Peyer's patch (tissue), 4 donors: Measurements from ENCODE around the gene MBD3. TPM values are rescaled to one million over a fixed set of nuclear protein-coding genes. Genes with fewer than 3 reads are reported as not detected.

Experiments
- DNase-seq, 3 donors: peaks; one replicate each; pipeline ENCODE4 v3.0.0-alpha.2; 2017 to 2019
- H3K27ac ChIP-seq, 4 donors: fragments of 200-600 bp; sonication (generic); one replicate each; pipeline ENCODE4 v1.5.1; 2016 to 2019
- H3K27me3 ChIP-seq, 2 donors: fragments of 200-600 bp; sonication (generic); one replicate each; pipeline ENCODE4 v1.5.1; 2019
- H3K36me3 ChIP-seq, 3 donors: fragments of 200-600 bp; sonication (generic); one replicate each; pipeline ENCODE4 v1.5.1; 2016 to 2019
- H3K4me1 ChIP-seq, 4 donors: fragments of 200-600 bp; sonication (generic); one replicate each; pipeline ENCODE4 v1.5.1; 2016 to 2019
- H3K4me3 ChIP-seq, 4 donors: fragments of 200-600 bp; sonication (generic); 1 replicate in 3 of 4; 2 replicates in 1 of 4; pipeline ENCODE4 v1.5.1; 2016 to 2019; ENCODE audit warnings: mild to moderate bottlenecking in 1 of 4
- H3K9me3 ChIP-seq, 4 donors: fragments of 200-600 bp; sonication (generic); one replicate each; pipeline ENCODE4 v1.5.1; 2016 to 2019; ENCODE audit warnings: mild to moderate bottlenecking in 1 of 4
- CTCF ChIP-seq, 6 experiments: fragments of 450-650 bp in 4 of 6; fragments of 200-600 bp in 2 of 6; sonication (generic) in 1 of 6; IDR thresholded peaks; one replicate each; pipeline ENCODE4 v1.5.1; 2017 to 2019; ENCODE audit warnings: antibody characterized with exemption in 6 of 6, mild to moderate bottlenecking in 3 of 6, moderate library complexity in 1 of 6
- POLR2A ChIP-seq, 2 donors: fragments of 450-650 bp; IDR thresholded peaks; one replicate each; pipeline ENCODE4 v1.5.1; 2017; ENCODE audit warnings: antibody characterized with exemption in 2 of 2, mild to moderate bottlenecking in 2 of 2, moderate library complexity in 2 of 2
- total RNA-seq, 4 donors: library from RNA; depleted of rRNA; stranded (reverse); fragments of >200 nt; gene quantifications; one replicate each; pipeline ENCODE4 v1.1.0, GENCODE V29; 2016

MBD3 gene
- total RNA-seq, 4 donors from 2014 or later = 58.7 to 110 (median 81.6) TPM

GRCh38 chr19:1618157-1619093 lies 25.8 kb upstream of the MBD3 start:
- Histone ChIP-seq H3K4me3 (no peak overlapping the region), H3K27me3 (no peaks in the 10 kb centered on the region), H3K4me1 (peaks cover 0 to 10% (median 0%) of the 10 kb centered on the region in 4 donors), H3K27ac (no peak overlapping the region), H3K9me3 (no peaks in the 10 kb centered on the region), H3K36me3 (peaks cover 0 to 64% (median 0%) of the 10 kb centered on the region in 3 donors)
- TF ChIP-seq POLR2A (IDR thresholded peaks at IDR 0.05) (no peak), CTCF (IDR thresholded peaks at IDR 0.05) (peak in 5 of 6 experiments; percentile 33 to 67 (median 54))
- peak; percentile 46 to 75 (median 63) for DNase-seq

- H3K4me3 ChIP-seq = no peak overlapping the region
- H3K27ac ChIP-seq = peak overlapping the region in 1 of 4 donors; percentile 5
- H3K36me3 ChIP-seq = peaks cover 0 to 73% (median 0%) of the 10 kb centered on the region in 3 donors
- DNase-seq = no peak
- H3K4me1 ChIP-seq = peaks cover 0 to 10% (median 0%) of the 10 kb centered on the region in 4 donors
- no peaks in the 10 kb centered on the region for H3K27me3 ChIP-seq
- H3K9me3 ChIP-seq = no peaks in the 10 kb centered on the region
- no peak for TF ChIP-seq POLR2A (IDR thresholded peaks at IDR 0.05)
- TF ChIP-seq CTCF (IDR thresholded peaks at IDR 0.05) = no peak
These were observed 24.2 kb upstream of the MBD3 start for GRCh38 chr19:1616875-1617274.

- H3K4me1 ChIP-seq = peaks cover 0 to 10% (median 0%) of the 10 kb centered on the region in 4 donors
- no peak overlapping the region for H3K4me3 ChIP-seq
- H3K36me3 ChIP-seq = peaks cover 0 to 74% (median 0%) of the 10 kb centered on the region in 3 donors
- DNase-seq = no peak
- H3K9me3 ChIP-seq = no peaks in the 10 kb centered on the region
- peak overlapping the region in 1 of 4 donors; percentile 56 for H3K27ac ChIP-seq
- no peaks in the 10 kb centered on the region for H3K27me3 ChIP-seq
- no peak for TF ChIP-seq CTCF (IDR thresholded peaks at IDR 0.05)
- no peak for TF ChIP-seq POLR2A (IDR thresholded peaks at IDR 0.05)
These were observed 23.7 kb upstream of the MBD3 start for GRCh38 chr19:1616396-1616795.

GRCh38 chr19:1615156-1615765 lies 22.6 kb upstream of the MBD3 start:
- H3K27me3 ChIP-seq = no peaks in the 10 kb centered on the region
- peaks cover 0 to 10% (median 0%) of the 10 kb centered on the region in 4 donors for H3K4me1 ChIP-seq
- H3K4me3 ChIP-seq = no peak overlapping the region
- no peaks in the 10 kb centered on the region for H3K9me3 ChIP-seq
- peaks cover 0 to 75% (median 0%) of the 10 kb centered on the region in 3 donors for H3K36me3 ChIP-seq
- TF ChIP-seq POLR2A (IDR thresholded peaks at IDR 0.05) (no peak), CTCF (IDR thresholded peaks at IDR 0.05) (no peak)
- DNase-seq = no peak
- no peak overlapping the region for H3K27ac ChIP-seq

- peaks cover 0 to 73% (median 0%) of the 10 kb centered on the region in 3 donors for H3K36me3 ChIP-seq
- TF ChIP-seq CTCF (IDR thresholded peaks at IDR 0.05) = no peak
- no peak for TF ChIP-seq POLR2A (IDR thresholded peaks at IDR 0.05)
These were observed 21.3 kb upstream of the MBD3 start for GRCh38 chr19:1613808-1614570.

More at GRCh38 chr19:1613808-1614570, 21.3 kb upstream of the MBD3 start:
- H3K4me3 ChIP-seq = no peak overlapping the region
- no peak for DNase-seq
- H3K27ac ChIP-seq = no peak overlapping the region
- peaks cover 0 to 12% (median 0%) of the 10 kb centered on the region in 4 donors for H3K4me1 ChIP-seq
- H3K27me3 ChIP-seq = no peaks in the 10 kb centered on the region
- no peaks in the 10 kb centered on the region for H3K9me3 ChIP-seq
